Measurements from ENCODE around the gene ANKRD33.

ANKRD33 gene

GRCh38 chr12:51869931-51870330 is 18.0 kb upstream of the ANKRD33 start:
- in situ Hi-C loops (cut with MboI; ENCODE audit: low sequenced_read_pairs, unreplicated experiment): no loop called here
- no peak for TF ChIP-seq CTCF (IDR thresholded peaks at IDR 0.05; ENCODE audit: borderline replicate concordance, control extremely low read depth, extremely low read depth, insufficient read depth, missing control alignments)
- DNase-seq (ENCODE audit: low spot score): no peak

GRCh38 chr12:51870504-51870903 is 17.4 kb upstream of the ANKRD33 start:
- TF ChIP-seq CTCF (IDR thresholded peaks at IDR 0.05; ENCODE audit: borderline replicate concordance, control extremely low read depth, extremely low read depth, insufficient read depth, missing control alignments): no peak
- in situ Hi-C loops (cut with MboI; ENCODE audit: low sequenced_read_pairs, unreplicated experiment): no loop called here
- DNase-seq (ENCODE audit: low spot score): no peak

DNA sequence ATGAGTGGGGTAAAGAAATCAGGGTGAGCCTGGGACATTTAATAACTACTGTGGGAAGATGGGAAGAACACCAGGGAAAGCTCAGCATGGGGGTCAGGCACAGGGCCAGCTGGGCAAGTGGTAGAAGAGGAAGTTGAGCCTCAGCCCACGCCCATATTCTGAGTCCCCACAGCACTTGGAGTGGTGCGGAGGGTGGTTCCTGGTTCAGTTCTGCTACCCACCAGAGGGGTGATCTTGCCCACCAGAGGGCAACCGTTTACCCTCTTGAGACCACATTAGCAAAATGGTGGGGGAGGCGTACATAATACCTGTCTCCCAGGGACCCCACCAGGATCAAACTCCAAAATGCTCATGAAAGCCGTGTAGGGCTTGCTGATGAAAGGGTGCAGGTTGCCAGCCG is 16.8 kb upstream of the ANKRD33 start:
- TF ChIP-seq CTCF (IDR thresholded peaks at IDR 0.05; ENCODE audit: borderline replicate concordance, control extremely low read depth, extremely low read depth, insufficient read depth, missing control alignments): no peak
- no peak for DNase-seq (ENCODE audit: low spot score)
- in situ Hi-C loops (cut with MboI; ENCODE audit: low sequenced_read_pairs, unreplicated experiment): no loop called here

GRCh38 chr12:51871918-51872688 is 15.8 kb upstream of the ANKRD33 start:
- in situ Hi-C loops (cut with MboI; ENCODE audit: low sequenced_read_pairs, unreplicated experiment): no loop called here
- no peak for DNase-seq (ENCODE audit: low spot score)
- no peak for TF ChIP-seq CTCF (IDR thresholded peaks at IDR 0.05; ENCODE audit: borderline replicate concordance, control extremely low read depth, extremely low read depth, insufficient read depth, missing control alignments)

DNA sequence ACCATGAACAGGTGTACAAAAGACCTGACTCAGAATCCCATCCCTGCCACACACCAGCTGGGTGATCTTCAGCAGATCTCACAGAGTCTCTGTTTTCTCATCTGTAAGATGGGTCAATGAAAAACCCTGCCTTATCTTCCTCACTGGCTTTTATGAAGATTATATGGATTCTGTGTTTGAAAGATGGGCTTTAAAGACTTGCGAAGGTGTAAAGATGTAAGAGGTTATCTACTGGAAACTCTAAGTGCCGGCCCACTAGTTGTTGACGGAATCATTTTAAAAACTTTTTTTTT is 15.3 kb upstream of the ANKRD33 start:
- TF ChIP-seq CTCF (IDR thresholded peaks at IDR 0.05; ENCODE audit: borderline replicate concordance, control extremely low read depth, extremely low read depth, insufficient read depth, missing control alignments): no peak
- DNase-seq (ENCODE audit: low spot score): no peak
- in situ Hi-C loops (cut with MboI; ENCODE audit: low sequenced_read_pairs, unreplicated experiment): no loop called here

- TF ChIP-seq CTCF (IDR thresholded peaks at IDR 0.05; ENCODE audit: borderline replicate concordance, control extremely low read depth, extremely low read depth, insufficient read depth, missing control alignments): no peak
- in situ Hi-C loops (cut with MboI; ENCODE audit: low sequenced_read_pairs, unreplicated experiment): no loop called here
- no peak for DNase-seq (ENCODE audit: low spot score)
Measured at GRCh38 chr12:51873251-51873994, 14.5 kb upstream of the ANKRD33 start.

Measured in GM13976 (cell line).